Cardiac muscle cell (in vitro differentiated cells and primary cell): ENCODE data around the gene ELAVL2. TPM values are rescaled to one million over a fixed set of nuclear protein-coding genes. Genes with fewer than 3 reads are reported as not detected.

Experiments used
- DNase-seq, 2 donors: peaks; one replicate each; pipeline versions ENCODE4 v3.0.0 to v3.0.0-alpha.2; 2010 to 2017; ENCODE audit warnings: low read depth in 1 of 2, low spot score in 1 of 2
- H3K27ac ChIP-seq: fragments of 200-600 bp; sonication (generic); 2 replicates; pipeline ENCODE4 v1.5.1; 2016
- H3K27me3 ChIP-seq: fragments of 200-600 bp; sonication (generic); 2 replicates; pipeline ENCODE4 v1.6.0; 2016; ENCODE audit warnings: control low read depth
- H3K36me3 ChIP-seq: fragments of 200-600 bp; sonication (generic); 2 replicates; pipeline ENCODE4 v1.5.1; 2016; ENCODE audit warnings: control low read depth
- H3K4me1 ChIP-seq: fragments of 200-600 bp; sonication (generic); 2 replicates; pipeline ENCODE4 v1.8.1; 2017; ENCODE audit warnings: low read depth, mild to moderate bottlenecking, mixed run types
- H3K4me3 ChIP-seq: fragments of 200-600 bp; sonication (generic); 2 replicates; pipeline ENCODE4 v1.5.1; 2016; ENCODE audit warnings: mild to moderate bottlenecking
- H3K9me3 ChIP-seq: fragments of 200-600 bp; sonication (generic); 2 replicates; pipeline ENCODE4 v1.5.1; 2017; ENCODE audit warnings: low read depth, mild to moderate bottlenecking, control low read depth
- CTCF ChIP-seq: IDR thresholded peaks from 2 replicates; pipeline ENCODE4 v1.5.1; 2012; ENCODE audit warnings: low read depth, mild to moderate bottlenecking, low read length
- polyA plus RNA-seq: library from polyadenylated mRNA; unstranded; fragments of >200 nt; fragmentation: Nextera tagmentation; extraction: Ambion mirVana; gene quantifications from 2 replicates; pipeline ENCODE4 v1.2.1, GENCODE V29; 2016
- total RNA-seq: library from RNA; depleted of rRNA; stranded (reverse); fragments of >200 nt; gene quantifications from 2 replicates; pipeline ENCODE4 v1.2.3, GENCODE V29; 2016

The ELAVL2 gene
- total and polyA plus RNA-seq, 2 experiments from 2014 or later = 3.2 to 11.2 TPM

- DNase-seq = no peak
- Histone ChIP-seq H3K27ac (no peak overlapping the region), H3K36me3 (no peaks in the 10 kb centered on the region), H3K4me3 (no peak overlapping the region), H3K27me3 (no peaks in the 10 kb centered on the region), H3K9me3 (no peaks in the 10 kb centered on the region), H3K4me1 (peaks cover 22% of the 10 kb centered on the region)
- no peak for TF ChIP-seq CTCF
These were observed 163.7 kb downstream of the ELAVL2 start for GRCh38 chr9:23662320-23662719.

GRCh38 chr9:23659346-23660006 is 166.6 kb downstream of the ELAVL2 start:
- no peaks in the 10 kb centered on the region for H3K36me3 ChIP-seq
- no peaks in the 10 kb centered on the region for H3K27me3 ChIP-seq
- no peak overlapping the region for H3K27ac ChIP-seq
- TF ChIP-seq CTCF = no peak
- H3K9me3 ChIP-seq = no peaks in the 10 kb centered on the region
- H3K4me1 ChIP-seq = peaks cover 22% of the 10 kb centered on the region
- peak in 1 of 2 donors; percentile 51 for DNase-seq
- H3K4me3 ChIP-seq = no peak overlapping the region

GRCh38 chr9:23658376-23659258 is 167.4 kb downstream of the ELAVL2 start:
- peak overlapping the region; percentile 24 for H3K27ac ChIP-seq
- peaks cover 22% of the 10 kb centered on the region for H3K4me1 ChIP-seq
- no peak for TF ChIP-seq CTCF
- no peaks in the 10 kb centered on the region for H3K27me3 ChIP-seq
- no peaks in the 10 kb centered on the region for H3K36me3 ChIP-seq
- peak in 1 of 2 donors; percentile 82 for DNase-seq
- H3K9me3 ChIP-seq = no peaks in the 10 kb centered on the region
- no peak overlapping the region for H3K4me3 ChIP-seq

GRCh38 chr9:23651051-23651450 is 175.0 kb downstream of the ELAVL2 start:
- Histone ChIP-seq H3K27me3 (no peaks in the 10 kb centered on the region), H3K4me1 (no peaks in the 10 kb centered on the region), H3K4me3 (no peak overlapping the region), H3K9me3 (no peaks in the 10 kb centered on the region), H3K36me3 (no peaks in the 10 kb centered on the region), H3K27ac (no peak overlapping the region)
- no peak for TF ChIP-seq CTCF
- no peak for DNase-seq

- no peak for TF ChIP-seq CTCF
- no peaks in the 10 kb centered on the region for H3K9me3 ChIP-seq
These were observed 177.4 kb downstream of the ELAVL2 start for GRCh38 chr9:23648651-23649050.

More at GRCh38 chr9:23648651-23649050, 177.4 kb downstream of the ELAVL2 start:
- no peak for DNase-seq
- Histone ChIP-seq H3K27me3 (no peaks in the 10 kb centered on the region), H3K4me3 (no peak overlapping the region), H3K36me3 (no peaks in the 10 kb centered on the region), H3K27ac (no peak overlapping the region), H3K4me1 (no peaks in the 10 kb centered on the region)
